Measurements from ENCODE around the gene CCDC50.

CCDC50 gene

GRCh38 chr3:191383124-191383523 is 53.9 kb downstream of the CCDC50 start:
- no peak for DNase-seq

GRCh38 chr3:191385101-191385500 is 55.9 kb downstream of the CCDC50 start:
- DNase-seq = no peak

GRCh38 chr3:191387441-191388077 is 58.4 kb downstream of the CCDC50 start:
- no peak for DNase-seq

- no peak for DNase-seq
Observed at GRCh38 chr3:191388823-191389222, 59.6 kb downstream of the CCDC50 start.

GRCh38 chr3:191390580-191390979 is 61.4 kb downstream of the CCDC50 start:
- DNase-seq = no peak

GRCh38 chr3:191391861-191392808 is 62.9 kb downstream of the CCDC50 start:
- DNase-seq = no peak

GRCh38 chr3:191393146-191393545 is 64.0 kb downstream of the CCDC50 start:
- no peak for DNase-seq

GRCh38 chr3:191397771-191398170 is 68.6 kb downstream of the CCDC50 start:
- no peak for DNase-seq

- DNase-seq = no peak
Observed at GRCh38 chr3:191398607-191399006, 69.4 kb downstream of the CCDC50 start.

- no peak for DNase-seq
Observed at GRCh38 chr3:191399918-191400317, 70.7 kb downstream of the CCDC50 start.

- DNase-seq = no peak
Observed at GRCh38 chr3:191401775-191402357, 72.7 kb downstream of the CCDC50 start.

GRCh38 chr3:191409791-191410359 is 80.7 kb downstream of the CCDC50 start:
- DNase-seq = no peak

- no peak for DNase-seq
Observed at GRCh38 chr3:191412759-191413158, 83.6 kb downstream of the CCDC50 start.

GRCh38 chr3:191414286-191414685 is 85.1 kb downstream of the CCDC50 start:
- DNase-seq = no peak

GRCh38 chr3:191414732-191415131 is 85.5 kb downstream of the CCDC50 start:
- no peak for DNase-seq

- no peak for DNase-seq
Observed at GRCh38 chr3:191415566-191415965, 86.4 kb downstream of the CCDC50 start.

GRCh38 chr3:191417457-191417729 is 88.2 kb downstream of the CCDC50 start:
- no peak for DNase-seq

- DNase-seq = no peak
Observed at GRCh38 chr3:191420771-191421170, 91.6 kb downstream of the CCDC50 start.

GRCh38 chr3:191424881-191425280 is 95.7 kb downstream of the CCDC50 start:
- no peak for DNase-seq

- DNase-seq = no peak
Observed at GRCh38 chr3:191425322-191425734, 96.1 kb downstream of the CCDC50 start.

GRCh38 chr3:191426311-191426710 is 97.1 kb downstream of the CCDC50 start:
- DNase-seq = no peak

GRCh38 chr3:191428177-191428576 is 99.0 kb downstream of the CCDC50 start:
- no peak for DNase-seq

- no peak for DNase-seq
Observed at GRCh38 chr3:191430103-191430502, 100.9 kb downstream of the CCDC50 start.
